Bone marrow (tissue), 2 donors: ENCODE results near the gene NTN5.

Experiments
- DNase-seq, 2 donors: peaks; one replicate each; lab custom pipeline; 2025; lab: John Stamatoyannopoulos, UW

NTN5 gene

GRCh38 chr19:48614436-48615230 lies 58.2 kb downstream of the NTN5 start, which contains the start of gene FAM83E:
TSS of gene FAM83E (minus strand) at chr19:48615076. CDS start at chr19:48613372, 1,704 bp downstream.
- no peak for DNase-seq

GRCh38 chr19:48613852-48614435 lies 58.9 kb downstream of the NTN5 start:
- no peak for DNase-seq

GRCh38 chr19:48613024-48613851 lies 59.6 kb downstream of the NTN5 start:
- no peak for DNase-seq

DNA sequence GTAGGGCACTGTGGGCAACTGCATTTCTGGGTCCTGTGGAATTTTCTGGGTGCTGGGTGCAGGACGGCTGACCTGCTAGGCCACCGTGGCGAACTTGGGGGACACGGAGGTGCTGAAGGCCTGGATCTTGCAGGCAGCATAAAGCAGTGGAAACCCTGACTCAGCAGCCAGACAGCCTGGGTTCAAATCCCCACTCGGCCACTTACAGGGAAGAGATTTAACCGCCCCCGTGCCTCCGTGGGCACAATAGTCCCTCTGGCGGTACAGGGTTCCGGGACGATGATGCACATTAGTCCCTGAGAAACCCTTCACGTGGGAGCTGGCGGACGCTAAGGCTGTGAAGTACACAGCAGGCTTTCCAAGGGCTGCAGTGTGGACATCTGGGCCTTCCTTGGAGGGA lies 60.9 kb downstream of the NTN5 start:
- DNase-seq, result no peak
